Uterus (tissue), 4 donors: ENCODE results near the gene HIVEP3. TPM values are rescaled to one million over a fixed set of nuclear protein-coding genes. Genes with fewer than 3 reads are reported as not detected.

Experiments used
- DNase-seq, 2 donors: peaks; one replicate each; pipeline ENCODE4 v3.0.0-alpha.2; 2019 to 2020
- H3K27ac ChIP-seq, 2 donors: fragments of 200-600 bp; sonication (generic); 1 replicate in 1 of 2; 2 replicates in 1 of 2; pipeline ENCODE4 v1.5.1; 2016 to 2018
- H3K27me3 ChIP-seq, 2 donors: fragments of 200-600 bp; sonication (generic); one replicate each; pipeline ENCODE4 v1.5.1; 2018 to 2019; ENCODE audit warnings: control low read depth in 1 of 2
- H3K36me3 ChIP-seq, 2 donors: fragments of 200-600 bp; sonication (generic); one replicate each; pipeline ENCODE4 v1.5.1; 2019; ENCODE audit warnings: control low read depth in 1 of 2
- H3K4me1 ChIP-seq, 2 donors: fragments of 200-600 bp; sonication (generic); one replicate each; pipeline ENCODE4 v1.5.1; 2018 to 2019; ENCODE audit warnings: control low read depth in 1 of 2
- H3K4me3 ChIP-seq, 2 donors: fragments of 200-600 bp; sonication (generic); 1 replicate in 1 of 2; 2 replicates in 1 of 2; pipeline ENCODE4 v1.5.1; 2018 to 2019; ENCODE audit warnings: mild to moderate bottlenecking in 1 of 2
- H3K9me3 ChIP-seq, 2 donors: fragments of 200-600 bp; sonication (generic); one replicate each; pipeline ENCODE4 v1.5.1; 2019; ENCODE audit warnings: control low read depth in 1 of 2
- POLR2A ChIP-seq, 2 donors: fragments of 450-650 bp; IDR thresholded peaks; one replicate each; pipeline ENCODE4 v1.6.1; 2016; ENCODE audit warnings: antibody characterized with exemption in 2 of 2, mild to moderate bottlenecking in 1 of 2, moderate library complexity in 1 of 2
- intact Hi-C: fragments of 100-400 bp; cut with DNase I; formaldehyde crosslinking; loops from one replicate; pipeline ENCODE4 v1.15.1; 2023; ENCODE audit warnings: low total_unique reads
- total RNA-seq, 4 donors: library from RNA; depleted of rRNA in 3 of 4; stranded (reverse); fragments of >200 nt in 3 of 4; gene quantifications; one replicate each; pipeline versions ENCODE4 v1.1.0 to v1.2.4, GENCODE V29; 2014 to 2023
- TF ChIP-seq, protein P1 (sequence below), 4 experiments: fragments of 200-600 bp in 2 of 4; fragments of 450-650 bp in 2 of 4; sonication (generic) in 2 of 4; IDR thresholded peaks; one replicate each; pipeline ENCODE4 v1.5.1; 2016 to 2019; ENCODE audit warnings: antibody characterized with exemption in 4 of 4, mild to moderate bottlenecking in 2 of 4, moderate library complexity in 1 of 4
- donor health status: DM: yes; HTN: yes; CAD: no.

The HIVEP3 gene
- total RNA-seq, 4 donors from 2014 or later = 0.51 to 7.6 (median 2.9) TPM

DNA sequence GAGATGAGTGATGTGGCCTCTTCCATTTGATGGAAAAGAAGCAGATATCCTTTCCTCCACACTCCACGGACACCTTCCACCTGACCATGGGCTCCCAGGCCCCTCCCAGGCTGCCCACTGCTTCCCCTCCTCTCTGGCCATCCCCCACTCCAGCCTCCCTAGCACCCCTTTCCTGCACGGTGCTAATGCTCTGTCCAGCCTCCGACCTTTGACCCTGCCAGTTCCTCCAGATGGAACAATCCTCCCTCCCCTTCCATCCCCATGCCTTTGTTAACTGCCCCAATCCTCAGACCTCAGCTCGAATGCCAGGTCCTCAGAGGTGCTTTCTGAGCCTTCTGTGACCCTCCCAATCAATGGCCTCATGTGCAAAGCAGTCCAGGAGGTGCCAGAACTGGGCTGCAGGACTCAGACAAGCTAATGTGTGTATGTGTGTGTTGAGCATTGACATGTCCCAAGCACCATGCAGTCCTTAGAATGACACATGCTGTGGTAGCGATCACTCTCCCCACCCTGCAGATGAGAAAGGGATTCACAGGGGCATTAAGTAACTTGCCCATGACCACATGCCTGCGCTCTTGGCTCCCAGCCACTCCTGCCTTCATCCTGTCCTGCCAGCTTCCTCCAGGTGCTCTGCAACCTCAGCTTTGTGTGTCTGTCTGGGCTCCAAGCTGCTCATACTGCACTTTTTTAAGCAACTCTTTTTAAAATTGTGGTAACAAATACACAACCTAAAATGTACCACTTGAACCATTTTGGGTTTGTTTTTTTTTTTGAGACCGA lies 370.8 kb downstream of the HIVEP3 start:
- Histone ChIP-seq H3K4me1 (no peaks in the 10 kb centered on the region), H3K9me3 (no peaks in the 10 kb centered on the region), H3K4me3 (no peak overlapping the region), H3K27ac (no peak overlapping the region), H3K36me3 (no peaks in the 10 kb centered on the region), H3K27me3 (no peaks in the 10 kb centered on the region)
- TF ChIP-seq POLR2A (IDR thresholded peaks at IDR 0.05) = no peak
- TF ChIP-seq, protein P1, sequence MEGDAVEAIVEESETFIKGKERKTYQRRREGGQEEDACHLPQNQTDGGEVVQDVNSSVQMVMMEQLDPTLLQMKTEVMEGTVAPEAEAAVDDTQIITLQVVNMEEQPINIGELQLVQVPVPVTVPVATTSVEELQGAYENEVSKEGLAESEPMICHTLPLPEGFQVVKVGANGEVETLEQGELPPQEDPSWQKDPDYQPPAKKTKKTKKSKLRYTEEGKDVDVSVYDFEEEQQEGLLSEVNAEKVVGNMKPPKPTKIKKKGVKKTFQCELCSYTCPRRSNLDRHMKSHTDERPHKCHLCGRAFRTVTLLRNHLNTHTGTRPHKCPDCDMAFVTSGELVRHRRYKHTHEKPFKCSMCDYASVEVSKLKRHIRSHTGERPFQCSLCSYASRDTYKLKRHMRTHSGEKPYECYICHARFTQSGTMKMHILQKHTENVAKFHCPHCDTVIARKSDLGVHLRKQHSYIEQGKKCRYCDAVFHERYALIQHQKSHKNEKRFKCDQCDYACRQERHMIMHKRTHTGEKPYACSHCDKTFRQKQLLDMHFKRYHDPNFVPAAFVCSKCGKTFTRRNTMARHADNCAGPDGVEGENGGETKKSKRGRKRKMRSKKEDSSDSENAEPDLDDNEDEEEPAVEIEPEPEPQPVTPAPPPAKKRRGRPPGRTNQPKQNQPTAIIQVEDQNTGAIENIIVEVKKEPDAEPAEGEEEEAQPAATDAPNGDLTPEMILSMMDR (IDR thresholded peaks at IDR 0.05) = no peak
- intact Hi-C loops = no loop called here
- DNase-seq = peak; percentile 8 to 10

DNA sequence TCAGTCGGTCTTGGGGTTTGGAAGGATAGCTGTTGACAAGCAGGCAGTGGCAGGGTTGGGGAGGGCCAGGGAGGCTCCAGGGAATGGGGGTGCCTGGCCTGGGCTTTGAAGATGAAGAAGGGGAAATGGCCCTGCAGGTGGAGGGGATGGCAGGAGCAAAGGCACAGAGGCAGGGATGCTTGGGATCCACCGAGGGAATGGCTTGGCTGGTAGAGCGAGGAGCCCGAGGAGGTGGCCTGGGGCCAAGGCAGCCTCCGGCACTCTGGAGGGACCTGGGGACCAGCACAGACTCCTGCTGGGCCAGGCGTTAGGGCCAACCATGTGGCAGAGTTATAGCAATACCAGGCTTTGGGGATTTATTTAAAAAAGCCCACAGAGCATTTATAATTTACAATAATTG lies 371.4 kb downstream of the HIVEP3 start:
- no peaks in the 10 kb centered on the region for H3K4me1 ChIP-seq
- no peaks in the 10 kb centered on the region for H3K9me3 ChIP-seq
- H3K27me3 ChIP-seq = no peaks in the 10 kb centered on the region
- H3K36me3 ChIP-seq = no peaks in the 10 kb centered on the region
- intact Hi-C loops = no loop called here
- DNase-seq = peak; percentile 6 to 9
- H3K4me3 ChIP-seq = no peak overlapping the region
- TF ChIP-seq POLR2A (IDR thresholded peaks at IDR 0.05) = no peak
- TF ChIP-seq, protein P1 (IDR thresholded peaks at IDR 0.05) = no peak
- H3K27ac ChIP-seq = no peak overlapping the region

DNA sequence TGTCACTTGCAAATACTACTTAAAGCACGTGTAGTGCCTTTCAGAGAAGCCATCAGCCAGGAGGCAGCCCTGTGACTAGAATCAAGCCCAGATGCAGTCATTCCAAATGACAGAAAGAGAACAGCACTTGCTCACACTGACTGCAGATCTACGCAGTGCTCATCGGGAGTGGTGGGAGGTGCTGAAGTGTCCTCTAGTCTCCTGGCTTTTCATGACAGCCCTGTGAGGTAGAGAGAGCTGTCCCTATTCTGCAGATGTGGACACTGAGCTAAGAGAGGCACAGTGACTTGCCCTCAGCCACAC lies 371.9 kb downstream of the HIVEP3 start:
- Histone ChIP-seq H3K27me3 (no peaks in the 10 kb centered on the region), H3K36me3 (no peaks in the 10 kb centered on the region), H3K4me3 (no peak overlapping the region), H3K27ac (no peak overlapping the region), H3K9me3 (no peaks in the 10 kb centered on the region), H3K4me1 (no peaks in the 10 kb centered on the region)
- intact Hi-C loops = no loop called here
- TF ChIP-seq, protein P1 (IDR thresholded peaks at IDR 0.05) = no peak
- DNase-seq = no peak

DNA sequence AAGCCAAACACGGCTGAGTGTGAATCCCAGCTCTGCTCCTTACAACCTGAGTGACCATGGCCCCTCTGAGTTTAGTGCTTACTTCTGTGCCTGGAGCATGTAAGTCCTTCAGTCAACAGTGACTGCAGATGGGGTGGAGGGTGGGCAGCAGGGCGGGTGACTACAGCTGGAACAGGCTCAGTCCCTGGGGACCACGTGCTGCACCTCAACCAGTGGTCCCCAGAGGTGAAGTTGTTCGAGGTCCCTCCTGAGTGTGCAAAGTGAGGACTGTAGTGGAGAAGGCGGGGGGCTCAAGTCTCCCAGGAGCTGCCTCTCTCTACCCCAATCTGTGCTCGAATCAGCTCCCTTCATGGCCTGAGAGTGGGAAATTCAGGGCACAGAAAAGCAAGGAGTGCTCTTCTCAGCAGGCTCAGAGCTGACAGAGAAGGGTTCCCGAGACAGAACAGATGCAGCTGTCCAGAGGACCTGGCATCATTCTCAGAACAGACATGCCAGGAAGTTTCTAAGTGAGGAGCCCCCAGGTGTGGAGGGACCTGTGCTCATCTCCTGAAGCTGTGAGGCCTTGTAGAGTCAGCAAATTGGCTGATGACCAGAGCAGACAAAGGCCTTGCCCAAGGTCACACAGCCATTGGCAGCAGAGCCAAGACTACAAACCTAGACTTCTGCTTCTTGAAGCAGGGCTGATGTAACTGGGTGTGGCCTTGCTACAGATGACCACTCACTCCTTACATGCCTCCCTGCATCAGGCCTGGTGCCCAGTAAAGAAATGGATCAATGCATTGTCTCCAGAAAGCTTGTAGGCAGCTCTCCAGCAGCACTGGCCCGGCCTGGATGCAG lies 372.5 kb downstream of the HIVEP3 start:
- Histone ChIP-seq H3K27me3 (no peaks in the 10 kb centered on the region), H3K36me3 (no peaks in the 10 kb centered on the region), H3K27ac (no peak overlapping the region), H3K4me1 (no peaks in the 10 kb centered on the region), H3K4me3 (no peak overlapping the region), H3K9me3 (no peaks in the 10 kb centered on the region)
- peak; percentile 6 to 8 for DNase-seq
- TF ChIP-seq, protein P1 (IDR thresholded peaks at IDR 0.05) = no peak
- TF ChIP-seq POLR2A (IDR thresholded peaks at IDR 0.05) = no peak
- intact Hi-C loops = no loop called here
